ENCODE measurements around the gene HJV.

Gene HJV

GRCh38 chr1:145975216-145975615 is 46.3 kb downstream of the HJV start:
- DNase-seq: no peak

GRCh38 chr1:145974721-145975120 is 46.8 kb downstream of the HJV start:
- no peak for DNase-seq

- no peak for DNase-seq
Measured at GRCh38 chr1:145972580-145972979, 49.0 kb downstream of the HJV start.

All from suppressor macrophage treated with lipopolysaccharide for 4 hours (primary cell).